ENCODE measurements around the gene HS3ST5.

Gene HS3ST5

GRCh38 chr6:114276783-114277182 lies 66.0 kb downstream of the HS3ST5 start:
- H3K4me3 ChIP-seq (ENCODE audit: low read depth, low read length), result no peak overlapping the region
- H3K27ac ChIP-seq (ENCODE audit: low read depth, low read length), result no peak overlapping the region
- no peak overlapping the region for H3K9ac ChIP-seq (ENCODE audit: low read depth, low read length)
- H3K36me3 ChIP-seq (ENCODE audit: control insufficient read depth, insufficient read depth, low read length), result 0 out of 2 replicates have a peak, but pooled peaks cover 4% of the 10 kb centered on the region
- peaks cover 47% of the 10 kb centered on the region for H3K4me1 ChIP-seq (ENCODE audit: control insufficient read depth, insufficient read depth, low read length)
- H3K27me3 ChIP-seq (ENCODE audit: control insufficient read depth, insufficient read depth, low read length), result no peaks in the 10 kb centered on the region
- no peaks in the 10 kb centered on the region for H3K9me3 ChIP-seq (ENCODE audit: control insufficient read depth, insufficient read depth, low read length)

GRCh38 chr6:114274836-114275235 lies 68.0 kb downstream of the HS3ST5 start:
- Histone ChIP-seq H3K36me3 (ENCODE audit: control insufficient read depth, insufficient read depth, low read length) (0 out of 2 replicates have a peak, but pooled peaks cover 6% of the 10 kb centered on the region), H3K4me3 (ENCODE audit: low read depth, low read length) (no peak overlapping the region), H3K9ac (ENCODE audit: low read depth, low read length) (no peak overlapping the region), H3K9me3 (ENCODE audit: control insufficient read depth, insufficient read depth, low read length) (no peaks in the 10 kb centered on the region), H3K27ac (ENCODE audit: low read depth, low read length) (no peak overlapping the region), H3K4me1 (ENCODE audit: control insufficient read depth, insufficient read depth, low read length) (peaks cover 29% of the 10 kb centered on the region), H3K27me3 (ENCODE audit: control insufficient read depth, insufficient read depth, low read length) (no peaks in the 10 kb centered on the region)

GRCh38 chr6:114272582-114272981 lies 70.2 kb downstream of the HS3ST5 start:
- H3K4me1 ChIP-seq (ENCODE audit: control insufficient read depth, insufficient read depth, low read length), result peaks cover 14% of the 10 kb centered on the region
- H3K27ac ChIP-seq (ENCODE audit: low read depth, low read length), result no peak overlapping the region
- H3K9me3 ChIP-seq (ENCODE audit: control insufficient read depth, insufficient read depth, low read length), result no peaks in the 10 kb centered on the region
- 0 out of 2 replicates have a peak, but pooled peaks cover 7% of the 10 kb centered on the region for H3K36me3 ChIP-seq (ENCODE audit: control insufficient read depth, insufficient read depth, low read length)
- H3K9ac ChIP-seq (ENCODE audit: low read depth, low read length), result no peak overlapping the region
- no peak overlapping the region for H3K4me3 ChIP-seq (ENCODE audit: low read depth, low read length)
- H3K27me3 ChIP-seq (ENCODE audit: control insufficient read depth, insufficient read depth, low read length), result no peaks in the 10 kb centered on the region

GRCh38 chr6:114271405-114271804 lies 71.4 kb downstream of the HS3ST5 start:
- H3K36me3 ChIP-seq (ENCODE audit: control insufficient read depth, insufficient read depth, low read length), result 0 out of 2 replicates have a peak, but pooled peaks cover 7% of the 10 kb centered on the region
- H3K27me3 ChIP-seq (ENCODE audit: control insufficient read depth, insufficient read depth, low read length), result no peaks in the 10 kb centered on the region
- H3K4me3 ChIP-seq (ENCODE audit: low read depth, low read length), result no peak overlapping the region
- no peak overlapping the region for H3K9ac ChIP-seq (ENCODE audit: low read depth, low read length)
- no peaks in the 10 kb centered on the region for H3K9me3 ChIP-seq (ENCODE audit: control insufficient read depth, insufficient read depth, low read length)
- H3K4me1 ChIP-seq (ENCODE audit: control insufficient read depth, insufficient read depth, low read length), result peaks cover 4% of the 10 kb centered on the region; the same call in 1 of the 2 replicates
- H3K27ac ChIP-seq (ENCODE audit: low read depth, low read length), result no peak overlapping the region

- H3K9me3 ChIP-seq (ENCODE audit: control insufficient read depth, insufficient read depth, low read length), result no peaks in the 10 kb centered on the region
- H3K27me3 ChIP-seq (ENCODE audit: control insufficient read depth, insufficient read depth, low read length), result no peaks in the 10 kb centered on the region
- no peak overlapping the region for H3K4me3 ChIP-seq (ENCODE audit: low read depth, low read length)
- 0 out of 2 replicates have a peak, but pooled peaks cover 3% of the 10 kb centered on the region for H3K36me3 ChIP-seq (ENCODE audit: control insufficient read depth, insufficient read depth, low read length)
- no peak overlapping the region for H3K9ac ChIP-seq (ENCODE audit: low read depth, low read length)
- H3K4me1 ChIP-seq (ENCODE audit: control insufficient read depth, insufficient read depth, low read length), result no peaks in the 10 kb centered on the region
- no peak overlapping the region for H3K27ac ChIP-seq (ENCODE audit: low read depth, low read length)
Measured at GRCh38 chr6:114267897-114268296, 74.9 kb downstream of the HS3ST5 start.

GRCh38 chr6:114260810-114261209 lies 82.0 kb downstream of the HS3ST5 start:
- Histone ChIP-seq H3K36me3 (ENCODE audit: control insufficient read depth, insufficient read depth, low read length) (no peaks in the 10 kb centered on the region), H3K27me3 (ENCODE audit: control insufficient read depth, insufficient read depth, low read length) (no peaks in the 10 kb centered on the region), H3K27ac (ENCODE audit: low read depth, low read length) (no peak overlapping the region), H3K4me3 (ENCODE audit: low read depth, low read length) (no peak overlapping the region), H3K4me1 (ENCODE audit: control insufficient read depth, insufficient read depth, low read length) (no peaks in the 10 kb centered on the region), H3K9ac (ENCODE audit: low read depth, low read length) (no peak overlapping the region), H3K9me3 (ENCODE audit: control insufficient read depth, insufficient read depth, low read length) (peaks cover 4% of the 10 kb centered on the region; the same call in 1 of the 2 replicates)

GRCh38 chr6:114258376-114258775 lies 84.4 kb downstream of the HS3ST5 start:
- Histone ChIP-seq H3K4me3 (ENCODE audit: low read depth, low read length) (no peak overlapping the region), H3K27ac (ENCODE audit: low read depth, low read length) (no peak overlapping the region), H3K27me3 (ENCODE audit: control insufficient read depth, insufficient read depth, low read length) (no peaks in the 10 kb centered on the region), H3K9me3 (ENCODE audit: control insufficient read depth, insufficient read depth, low read length) (peaks cover 14% of the 10 kb centered on the region), H3K36me3 (ENCODE audit: control insufficient read depth, insufficient read depth, low read length) (no peaks in the 10 kb centered on the region), H3K4me1 (ENCODE audit: control insufficient read depth, insufficient read depth, low read length) (no peaks in the 10 kb centered on the region), H3K9ac (ENCODE audit: low read depth, low read length) (no peak overlapping the region)

GRCh38 chr6:114253431-114253830 lies 89.4 kb downstream of the HS3ST5 start:
- no peak overlapping the region for H3K27ac ChIP-seq (ENCODE audit: low read depth, low read length)
- H3K4me3 ChIP-seq (ENCODE audit: low read depth, low read length), result no peak overlapping the region
- H3K9me3 ChIP-seq (ENCODE audit: control insufficient read depth, insufficient read depth, low read length), result peaks cover 14% of the 10 kb centered on the region
- H3K4me1 ChIP-seq (ENCODE audit: control insufficient read depth, insufficient read depth, low read length), result 0 out of 2 replicates have a peak, but pooled peaks cover 5% of the 10 kb centered on the region
- no peak overlapping the region for H3K9ac ChIP-seq (ENCODE audit: low read depth, low read length)
- H3K27me3 ChIP-seq (ENCODE audit: control insufficient read depth, insufficient read depth, low read length), result no peaks in the 10 kb centered on the region
- H3K36me3 ChIP-seq (ENCODE audit: control insufficient read depth, insufficient read depth, low read length), result no peaks in the 10 kb centered on the region

- Histone ChIP-seq H3K27ac (ENCODE audit: low read depth, low read length) (no peak overlapping the region), H3K9ac (ENCODE audit: low read depth, low read length) (no peak overlapping the region), H3K4me3 (ENCODE audit: low read depth, low read length) (no peak overlapping the region), H3K27me3 (ENCODE audit: control insufficient read depth, insufficient read depth, low read length) (no peaks in the 10 kb centered on the region), H3K9me3 (ENCODE audit: control insufficient read depth, insufficient read depth, low read length) (no peaks in the 10 kb centered on the region), H3K36me3 (ENCODE audit: control insufficient read depth, insufficient read depth, low read length) (no peaks in the 10 kb centered on the region), H3K4me1 (ENCODE audit: control insufficient read depth, insufficient read depth, low read length) (peaks cover 13% of the 10 kb centered on the region; the same call in 1 of the 2 replicates)
Measured at GRCh38 chr6:114249522-114249921, 93.3 kb downstream of the HS3ST5 start.

- Histone ChIP-seq H3K27me3 (ENCODE audit: control insufficient read depth, insufficient read depth, low read length) (no peaks in the 10 kb centered on the region), H3K9ac (ENCODE audit: low read depth, low read length) (no peak overlapping the region), H3K4me3 (ENCODE audit: low read depth, low read length) (no peak overlapping the region), H3K9me3 (ENCODE audit: control insufficient read depth, insufficient read depth, low read length) (no peaks in the 10 kb centered on the region), H3K27ac (ENCODE audit: low read depth, low read length) (no peak overlapping the region), H3K4me1 (ENCODE audit: control insufficient read depth, insufficient read depth, low read length) (peaks cover 9% of the 10 kb centered on the region; the same call in 1 of the 2 replicates), H3K36me3 (ENCODE audit: control insufficient read depth, insufficient read depth, low read length) (no peaks in the 10 kb centered on the region)
Measured at GRCh38 chr6:114247101-114247500, 95.7 kb downstream of the HS3ST5 start.

GRCh38 chr6:114240796-114241195 lies 102.0 kb downstream of the HS3ST5 start:
- no peaks in the 10 kb centered on the region for H3K9me3 ChIP-seq (ENCODE audit: control insufficient read depth, insufficient read depth, low read length)
- no peaks in the 10 kb centered on the region for H3K27me3 ChIP-seq (ENCODE audit: control insufficient read depth, insufficient read depth, low read length)
- H3K9ac ChIP-seq (ENCODE audit: low read depth, low read length), result no peak overlapping the region
- H3K27ac ChIP-seq (ENCODE audit: low read depth, low read length), result no peak overlapping the region
- no peak overlapping the region for H3K4me3 ChIP-seq (ENCODE audit: low read depth, low read length)
- no peaks in the 10 kb centered on the region for H3K4me1 ChIP-seq (ENCODE audit: control insufficient read depth, insufficient read depth, low read length)
- no peaks in the 10 kb centered on the region for H3K36me3 ChIP-seq (ENCODE audit: control insufficient read depth, insufficient read depth, low read length)

Measured in HUES48 (cell line).